ENCODE measurements around the gene FOXO3. TPM values are rescaled to one million over a fixed set of nuclear protein-coding genes. Genes with fewer than 3 reads are reported as not detected.

Gene FOXO3
- total RNA-seq, 6 experiments from 2014 or later: 21.1 to 28.9 (median 24.2) TPM

- peaks cover 11% of the 10 kb centered on the region; the same call in 1 of the 2 replicates for H3K36me3 Mint-ChIP-seq (ENCODE audit: low read depth)
- no peak for TF ChIP-seq CTCF (IDR thresholded peaks at IDR 0.05)
- H3K27me3 Mint-ChIP-seq (ENCODE audit: insufficient read depth): peaks cover 2% of the 10 kb centered on the region; the same call in 1 of the 2 replicates
- peak overlapping the region; percentile 77 for H3K4me3 Mint-ChIP-seq
- peaks cover 81% of the 10 kb centered on the region for H3K4me1 Mint-ChIP-seq (ENCODE audit: low read depth)
- no peaks in the 10 kb centered on the region for H3K9me3 Mint-ChIP-seq
- DNase-seq: peak; percentile 48
- H3K27ac Mint-ChIP-seq: peak overlapping the region; percentile 93
Measured at GRCh38 chr6:108650781-108651180, 90.1 kb downstream of the FOXO3 start.

GRCh38 chr6:108651340-108652227 is 90.9 kb downstream of the FOXO3 start:
- Mint-ChIP-seq H3K27me3 (ENCODE audit: insufficient read depth) (peaks cover 2% of the 10 kb centered on the region), H3K4me3 (peak overlapping the region; percentile 77), H3K36me3 (ENCODE audit: low read depth) (peaks cover 11% of the 10 kb centered on the region; the same call in 1 of the 2 replicates), H3K27ac (peak overlapping the region; percentile 93), H3K4me1 (ENCODE audit: low read depth) (peaks cover 82% of the 10 kb centered on the region), H3K9me3 (no peaks in the 10 kb centered on the region)
- DNase-seq: peak; percentile 82
- TF ChIP-seq CTCF (IDR thresholded peaks at IDR 0.05): no peak

- no peak for TF ChIP-seq CTCF (IDR thresholded peaks at IDR 0.05)
- DNase-seq: no peak
- Mint-ChIP-seq H3K36me3 (ENCODE audit: low read depth) (peaks cover 11% of the 10 kb centered on the region; the same call in 1 of the 2 replicates), H3K27me3 (ENCODE audit: insufficient read depth) (peaks cover 2% of the 10 kb centered on the region), H3K4me1 (ENCODE audit: low read depth) (peaks cover 84% of the 10 kb centered on the region), H3K27ac (peak overlapping the region; percentile 93), H3K4me3 (peak overlapping the region; percentile 77; the same call in 1 of the 2 replicates), H3K9me3 (no peaks in the 10 kb centered on the region)
Measured at GRCh38 chr6:108652375-108652774, 91.7 kb downstream of the FOXO3 start.

GRCh38 chr6:108653949-108654348 is 93.2 kb downstream of the FOXO3 start:
- H3K27me3 Mint-ChIP-seq (ENCODE audit: insufficient read depth): peaks cover 2% of the 10 kb centered on the region
- TF ChIP-seq CTCF (IDR thresholded peaks at IDR 0.05): no peak
- H3K27ac Mint-ChIP-seq: peak overlapping the region; percentile 37
- H3K4me3 Mint-ChIP-seq: peak overlapping the region; percentile 66
- H3K4me1 Mint-ChIP-seq (ENCODE audit: low read depth): peaks cover 92% of the 10 kb centered on the region
- 0 out of 2 replicates have a peak, but pooled peaks cover 5% of the 10 kb centered on the region for H3K36me3 Mint-ChIP-seq (ENCODE audit: low read depth)
- no peak for DNase-seq
- H3K9me3 Mint-ChIP-seq: no peaks in the 10 kb centered on the region

GRCh38 chr6:108654465-108655106 is 93.9 kb downstream of the FOXO3 start:
- Mint-ChIP-seq H3K27ac (no peak overlapping the region), H3K9me3 (no peaks in the 10 kb centered on the region), H3K36me3 (ENCODE audit: low read depth) (0 out of 2 replicates have a peak, but pooled peaks cover 5% of the 10 kb centered on the region), H3K4me1 (ENCODE audit: low read depth) (peaks cover 86% of the 10 kb centered on the region), H3K27me3 (ENCODE audit: insufficient read depth) (peaks cover 2% of the 10 kb centered on the region), H3K4me3 (peak overlapping the region; percentile 31; the same call in 1 of the 2 replicates)
- no peak for DNase-seq
- TF ChIP-seq CTCF (IDR thresholded peaks at IDR 0.05): no peak
